Heart right ventricle (tissue), 16 donors: ENCODE data around the gene UNC79. TPM values are rescaled to one million over a fixed set of nuclear protein-coding genes. Genes with fewer than 3 reads are reported as not detected.

Experiments used
- ATAC-seq, 8 donors: fragments of 200-7000 bp; cut with Tn5 transposase; one replicate each; pipeline ENCODE4 v1.9.1; 2020; ENCODE audit warnings: mild to moderate bottlenecking in 8 of 8, moderate library complexity in 8 of 8, moderate number of reproducible peaks in 1 of 8
- DNase-seq, 2 donors: peaks; one replicate each; pipeline ENCODE4 v3.0.0-alpha.2; 2020
- H3K27ac ChIP-seq, 10 donors: fragments of 200-600 bp; sonication (generic) in 2 of 10; one replicate each; pipeline versions ENCODE4 v1.5.0 to v1.8.0; 2020 to 2022; ENCODE audit warnings: mild to moderate bottlenecking in 3 of 10
- H3K27me3 ChIP-seq, 7 donors: fragments of 200-600 bp; one replicate each; pipeline ENCODE4 v1.8.0; 2021 to 2022; ENCODE audit warnings: mild to moderate bottlenecking in 2 of 7
- H3K36me3 ChIP-seq, 9 donors: fragments of 200-600 bp; sonication (generic) in 1 of 9; one replicate each; pipeline versions ENCODE4 v1.5.0 to v1.8.0; 2020 to 2022; ENCODE audit warnings: mild to moderate bottlenecking in 2 of 9
- H3K4me1 ChIP-seq, 9 donors: fragments of 200-600 bp; sonication (generic) in 1 of 9; one replicate each; pipeline versions ENCODE4 v1.5.0 to v1.8.0; 2020 to 2022; ENCODE audit warnings: mild to moderate bottlenecking in 4 of 9
- H3K4me3 ChIP-seq, 10 donors: fragments of 200-600 bp; sonication (generic) in 2 of 10; one replicate each; pipeline versions ENCODE4 v1.5.0 to v1.8.0; 2020 to 2022; ENCODE audit warnings: mild to moderate bottlenecking in 7 of 10, moderate library complexity in 2 of 10
- H3K9me3 ChIP-seq, 11 donors: fragments of 200-600 bp in 10 of 11; sonication (generic) in 2 of 11; one replicate each; pipeline versions ENCODE4 v1.5.0 to v1.8.0; 2013 to 2022; ENCODE audit warnings: mild to moderate bottlenecking in 2 of 11, control low read depth in 1 of 11, moderate library complexity in 1 of 11
- CTCF ChIP-seq, 9 donors: fragments of 200-600 bp; sonication (generic) in 2 of 9; IDR thresholded peaks; one replicate each; pipeline versions ENCODE4 v1.5.0 to v1.8.0; 2021 to 2022; ENCODE audit warnings: antibody characterized with exemption in 9 of 9, mild to moderate bottlenecking in 5 of 9, moderate library complexity in 1 of 9
- WGBS, 2 donors: extraction: QIAGEN DNeasy Blood & Tissue Kit; methylation state at CpG; one replicate each; pipeline ENCODE4 v1.1.7; 2013; ENCODE audit warnings: inconsistent platforms in 1 of 2; 5-methylcytosine and 5-hydroxymethylcytosine counted together
- intact Hi-C, 10 donors: fragments of 100-400 bp; cut with DNase I; formaldehyde crosslinking; loops; one replicate each; pipeline versions ENCODE4 v1.11.1 to v1.14.2; 2022
- polyA plus RNA-seq, 2 donors: library from polyadenylated mRNA; stranded (reverse); fragments of 200-250 nt; gene quantifications; one replicate each; pipeline ENCODE4 v1.2.3, GENCODE V29; 2013
- total RNA-seq, 10 donors: library from RNA; stranded (reverse); fragmentation: NEBNext Ultra II Directional in 3 of 10; extraction: Animal tissue kit (Norgen Biotek cat#: 25700) in 3 of 10; gene quantifications; one replicate each; pipeline versions ENCODE4 v1.2.1 to v1.2.4, GENCODE V29; 2021 to 2023
- donor health status: Arrhythmogenic right ventricular cardiomyopathy.
- donor health status: ischemic (EF 13 %, LVEDD 7.1; RV severe dilation, severe dysfunction).
- donor health status: healthy with polysubstance abuse.
- donor health status: DM: no; HTN: yes; CAD: no.
- donor health status: DM: no; HTN: no; CAD: no.
- donor health status: ischemic (EF 25% LVEDD 6.9; RV normal size, moderate dysfunction).
- donor health status: ischemic (EF 25% LVEDD 5.7; RV mildly dilated, moderate dysfunction).
- donor health status: healthy.
- donor health status: DM: yes; HTN: yes; CAD: no.
- donor health status: Ischemic cardiomyopathy.
- donor health status: ischemic (EF 35%, LVEDD 5.7; RV mildly dilated, moderate dysfunction).
- donor health status: nonischemic (EF 11% LVEDD 7.7; RV severe dilation, severe dysfunction).
- donor health status: DM: yes; HTN: yes; CAD: no.
- donor health status: PGD.
- donor health status: ischemic (EF 29% LVEDD 5.4; RV normal size, mild dysfunction).
- donor health status: nonischemic (EF 23%, LVEDD 6.1; RV moderate dilation, normal function).

Gene UNC79
- total and polyA plus RNA-seq, 12 donors = 0.01 to 0.89 (median 0.40) TPM

GRCh38 chr14:93751946-93752655, 321.4 kb downstream of the UNC79 start:
- WGBS, 2 donors = 54% methylated on average over 19 of the region's 19 CpGs
- DNase-seq (no peak), ATAC-seq (no peak)
- no peak for TF ChIP-seq CTCF (IDR thresholded peaks at IDR 0.05)
- Histone ChIP-seq H3K4me1 (peaks cover 0 to 47% (median 13%) of the 10 kb centered on the region in 9 donors), H3K9me3 (no peaks in the 10 kb centered on the region), H3K27ac (peak overlapping the region in 6 of 10 donors; percentile 31 to 63 (median 50)), H3K4me3 (no peak overlapping the region), H3K27me3 (no peaks in the 10 kb centered on the region), H3K36me3 (no peaks in the 10 kb centered on the region)
- intact Hi-C loops = no loop called here

- peak overlapping the region in 6 of 10 donors; percentile 27 to 63 (median 52) for H3K27ac ChIP-seq
- H3K9me3 ChIP-seq = no peaks in the 10 kb centered on the region
- H3K36me3 ChIP-seq = no peaks in the 10 kb centered on the region
- no peaks in the 10 kb centered on the region for H3K27me3 ChIP-seq
- H3K4me1 ChIP-seq = peaks cover 0 to 40% (median 13%) of the 10 kb centered on the region in 9 donors
- H3K4me3 ChIP-seq = no peak overlapping the region
- ATAC-seq = peak; percentile 66 to 77 (median 68)
- no peak for TF ChIP-seq CTCF (IDR thresholded peaks at IDR 0.05)
- DNase-seq = peak; percentile 80 to 81
- intact Hi-C loops = no loop called here
- whole genome bisulfite sequencing, 2 donors = 32 to 36% methylated on average over 4 of the region's 4 CpGs
Measured at GRCh38 chr14:93752980-93753561, 322.3 kb downstream of the UNC79 start.

- DNase-seq = no peak
- H3K4me3 ChIP-seq = no peak overlapping the region
- peak overlapping the region in 4 of 10 donors; percentile 47 to 63 (median 56) for H3K27ac ChIP-seq
- H3K36me3 ChIP-seq = no peaks in the 10 kb centered on the region
- peaks cover 0 to 35% (median 13%) of the 10 kb centered on the region in 9 donors for H3K4me1 ChIP-seq
- H3K9me3 ChIP-seq = no peaks in the 10 kb centered on the region
- WGBS, 2 donors = 93 to 94% methylated on average over 8 of the region's 8 CpGs
- no peak for TF ChIP-seq CTCF (IDR thresholded peaks at IDR 0.05)
- no peak for ATAC-seq
- no peaks in the 10 kb centered on the region for H3K27me3 ChIP-seq
- intact Hi-C loops = no loop called here
Measured at GRCh38 chr14:93753647-93754046, 322.9 kb downstream of the UNC79 start.

GRCh38 chr14:93757206-93757605, 326.5 kb downstream of the UNC79 start:
- DNase-seq = no peak
- WGBS, 2 donors = 85 to 86% methylated on average over 12 of the region's 12 CpGs
- TF ChIP-seq CTCF (IDR thresholded peaks at IDR 0.05) = no peak
- H3K36me3 ChIP-seq = no peaks in the 10 kb centered on the region
- H3K27ac ChIP-seq = no peak overlapping the region
- intact Hi-C loops = no loop called here
- no peaks in the 10 kb centered on the region for H3K9me3 ChIP-seq
- ATAC-seq = no peak
- H3K4me1 ChIP-seq = peaks cover 0 to 32% (median 12%) of the 10 kb centered on the region in 9 donors
- no peak overlapping the region for H3K4me3 ChIP-seq
- no peaks in the 10 kb centered on the region for H3K27me3 ChIP-seq

Other genes with a start within 250 kb of the UNC79 start
- 10 to 100 TPM; 47.7 to 96.1 (median 81.5) TPM for gene MOAP1, start 246.0 kb upstream of the UNC79 start, total RNA-seq
- 10 to 100 TPM; 14.6 to 28.9 TPM for gene MOAP1, start 246.0 kb upstream of the UNC79 start, polyA plus RNA-seq
- gene LYSET, start 245.6 kb upstream of the UNC79 start, total RNA-seq = 10 to 100 TPM; 22.3 to 29.7 (median 25.7) TPM
- gene LYSET, start 245.6 kb upstream of the UNC79 start, polyA plus RNA-seq = 10 to 100 TPM; 19.5 to 22.5 TPM
- gene GON7, start 223.9 kb upstream of the UNC79 start, total RNA-seq = 10 to 100 TPM in 8 of 10 donors, 1 to 10 TPM in 2; 9.9 to 20.1 (median 14.3) TPM
- 10 to 100 TPM; 17.9 to 20.0 TPM for gene GON7, start 223.9 kb upstream of the UNC79 start, polyA plus RNA-seq
- gene UBR7, start 223.7 kb upstream of the UNC79 start, total RNA-seq = 10 to 100 TPM; 17.7 to 28.3 (median 21.1) TPM
- 10 to 100 TPM in 1 of 2 donors, 1 to 10 TPM in 1; 7.8 to 25.9 TPM for gene UBR7, start 223.7 kb upstream of the UNC79 start, polyA plus RNA-seq
- gene BTBD7, start 97.9 kb upstream of the UNC79 start, total RNA-seq = 10 to 100 TPM; 12.7 to 33.6 (median 23.7) TPM
- 1 to 10 TPM; 3.6 to 9.1 TPM for gene BTBD7, start 97.9 kb upstream of the UNC79 start, polyA plus RNA-seq
- gene COX8C, start 83.8 kb upstream of the UNC79 start, total RNA-seq = 1 to 10 TPM in 1 of 10 donors, under 1 TPM in 4, not detected in 5; 0.61 to 1.3 (median 0.72) TPM
- not detected for gene COX8C, start 83.8 kb upstream of the UNC79 start, polyA plus RNA-seq